NCI-H774 (cell line): ENCODE data around the gene MYL9.
"Not testable (repeated sequence)": the region's sequence is repeated elsewhere in the genome, so short reads cannot be mapped to it uniquely, and the experiment has no call there.

Source experiments
- DNase-seq: peaks from one replicate; lab custom pipeline; 2025; lab: John Stamatoyannopoulos, UW

The MYL9 gene

DNA sequence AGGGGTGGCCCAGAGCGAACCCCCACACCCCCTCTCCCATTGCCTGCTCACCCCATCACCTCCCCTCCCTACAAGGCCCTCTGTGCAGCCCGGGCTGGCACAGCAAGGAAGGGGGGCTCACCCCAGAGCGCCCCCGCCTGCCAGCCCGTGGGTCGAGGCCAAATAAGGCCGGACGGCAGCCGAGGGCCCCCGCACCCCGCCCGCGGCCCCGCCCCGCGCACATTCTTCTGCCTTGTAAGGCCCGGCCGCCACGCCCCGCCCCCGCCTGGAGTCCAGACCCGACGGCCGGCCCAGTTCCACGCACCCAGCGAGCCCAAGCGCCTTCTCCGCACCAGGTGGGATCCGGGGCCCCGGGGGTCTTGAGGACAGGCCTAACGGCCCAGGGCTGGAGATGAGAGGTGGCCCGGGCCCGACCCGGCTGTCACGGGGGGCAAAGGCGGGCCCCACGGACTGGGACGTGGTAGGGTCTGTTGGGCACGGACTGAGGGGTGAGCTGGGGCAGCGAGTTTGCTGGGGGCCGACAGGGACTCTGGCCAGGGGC lies at the start of gene MYL9:
Gene MYL9, plus strand, starts transcription at position 293 of the 541 bp plus-strand sequence. CDS start 3,366 bp downstream, outside the sequence.
- DNase-seq: no peak

DNA sequence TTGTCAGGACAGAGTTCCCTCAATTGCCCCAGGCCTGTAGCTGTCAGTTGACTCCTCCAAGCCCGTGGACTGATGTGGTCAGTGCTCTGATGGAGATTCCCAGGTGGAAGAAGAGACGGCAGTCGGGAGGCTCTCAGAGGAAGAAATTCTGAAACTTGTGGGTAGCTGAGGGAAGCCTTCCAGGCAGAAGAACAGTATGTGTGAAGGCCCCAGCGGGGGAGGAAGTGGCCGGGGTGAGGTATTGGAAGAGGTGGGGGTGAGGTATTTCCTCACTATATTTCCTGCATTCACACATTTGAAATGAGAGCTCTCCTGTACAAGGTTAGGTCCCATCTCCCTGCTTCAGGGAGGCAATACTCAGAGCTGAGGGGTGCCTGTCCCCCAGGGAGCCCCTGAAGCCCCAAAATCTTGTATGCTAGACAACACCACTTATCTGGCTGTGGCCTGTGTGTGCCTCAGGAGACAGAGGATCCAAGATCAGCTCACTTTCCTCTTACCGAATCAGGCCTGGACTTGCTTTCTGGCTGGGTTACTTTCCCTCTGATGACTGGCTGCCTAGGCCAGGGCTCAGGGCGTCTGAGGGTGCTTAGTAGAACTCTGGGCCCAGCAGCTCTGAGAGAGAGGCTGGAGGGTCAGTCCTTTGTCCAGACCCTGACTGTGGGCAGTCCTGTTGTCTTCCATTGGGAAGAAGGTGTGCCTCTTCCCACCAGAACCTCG lies 49.3 kb upstream of the MYL9 start:
- DNase-seq: no peak

DNA sequence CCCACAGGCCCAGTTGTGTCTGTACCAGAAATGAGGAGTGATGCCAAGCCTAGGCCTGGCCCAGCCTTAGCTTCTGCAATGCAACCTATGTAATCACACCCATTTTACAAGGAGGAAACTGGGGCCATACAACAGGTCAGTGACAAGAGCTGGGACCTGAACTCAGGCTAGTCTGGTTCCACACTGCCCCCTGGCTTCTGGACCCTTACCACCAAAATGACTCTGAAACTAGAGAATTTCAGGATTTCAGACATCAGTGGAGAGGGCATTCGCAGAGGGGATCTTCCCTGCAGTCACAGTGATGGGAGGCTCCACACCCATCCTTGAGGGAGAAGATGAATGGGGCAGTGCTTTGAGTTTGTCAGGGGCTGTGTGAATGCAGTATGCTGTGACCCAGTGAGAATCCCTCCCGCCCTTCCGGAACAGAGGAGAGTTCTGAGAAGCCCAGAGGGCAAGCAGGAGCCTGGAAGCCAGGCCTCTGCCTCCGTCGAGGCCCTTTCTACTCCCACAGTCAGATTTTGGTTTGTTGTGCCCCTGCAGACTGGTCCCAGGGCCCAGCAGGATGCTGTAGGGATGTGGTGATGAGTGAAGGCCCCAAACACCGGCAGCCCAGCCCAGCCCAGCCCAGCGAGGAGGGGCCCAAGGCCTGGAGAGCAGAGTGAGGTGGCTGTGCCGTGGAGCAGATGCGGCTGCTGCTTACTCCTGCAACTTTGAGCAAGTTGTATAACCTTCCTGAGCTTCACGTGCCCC lies 48.1 kb upstream of the MYL9 start:
- no peak for DNase-seq

DNA sequence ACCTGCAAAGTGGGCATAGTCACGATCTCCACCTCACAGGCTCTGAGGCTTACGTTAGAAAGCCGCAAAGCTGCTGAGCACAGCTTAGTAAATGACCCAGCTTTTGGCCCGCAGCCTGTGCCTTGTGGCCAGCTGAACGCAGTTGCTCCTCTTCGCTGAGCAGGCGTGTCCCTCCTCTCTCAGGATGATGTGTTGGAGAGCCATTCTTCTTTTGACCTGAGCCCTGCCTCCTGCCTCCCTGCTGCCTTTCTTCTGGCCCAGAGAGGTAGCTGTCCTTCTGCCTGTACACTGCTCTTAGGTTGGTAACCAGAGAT lies 47.6 kb upstream of the MYL9 start:
- no peak for DNase-seq

DNA sequence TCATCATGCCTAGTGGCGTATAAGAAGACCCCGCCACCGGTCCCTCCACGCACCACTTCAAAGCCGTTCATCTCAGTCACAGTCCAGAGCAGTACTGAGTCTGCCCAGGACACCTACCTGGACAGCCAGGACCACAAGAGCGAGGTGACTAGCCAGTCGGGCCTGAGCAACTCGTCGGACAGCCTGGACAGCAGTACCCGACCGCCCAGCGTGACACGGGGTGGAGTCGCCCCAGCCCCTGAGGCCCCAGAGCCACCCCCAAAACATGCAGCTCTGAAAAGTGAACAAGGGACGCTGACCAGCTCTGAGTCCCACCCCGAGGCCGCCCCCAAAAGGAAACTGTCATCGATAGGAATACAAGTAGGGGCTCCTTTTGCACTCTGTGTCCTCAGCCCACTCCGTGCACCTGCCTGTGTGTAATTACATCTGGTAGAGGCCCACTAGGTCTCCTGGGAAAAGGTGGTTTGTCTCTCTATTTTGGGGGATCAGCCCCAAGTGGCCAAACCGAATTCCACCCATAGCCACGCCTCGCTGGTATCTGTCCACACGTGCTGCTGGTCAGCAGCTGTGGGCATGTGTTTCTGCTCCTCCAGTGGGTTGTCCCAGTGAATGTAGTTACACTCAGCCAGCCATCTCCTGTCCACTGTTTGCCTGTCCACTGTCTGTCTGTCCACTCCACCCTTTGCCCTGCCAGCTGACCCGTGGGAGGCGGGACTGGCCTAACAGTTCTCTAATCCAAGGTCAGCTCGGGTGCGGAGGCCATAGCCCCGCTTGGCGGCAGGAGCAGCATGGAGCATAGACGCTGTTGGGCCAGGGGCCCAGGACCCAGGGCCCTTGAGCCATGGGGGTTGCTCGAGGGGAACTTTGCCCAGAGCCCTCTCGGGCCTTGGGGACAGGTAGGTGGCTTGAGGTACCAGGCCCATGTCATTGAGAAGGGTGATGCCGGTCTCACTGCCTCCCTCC lies 44.3 kb upstream of the MYL9 start:
- DNase-seq: no peak

DNA sequence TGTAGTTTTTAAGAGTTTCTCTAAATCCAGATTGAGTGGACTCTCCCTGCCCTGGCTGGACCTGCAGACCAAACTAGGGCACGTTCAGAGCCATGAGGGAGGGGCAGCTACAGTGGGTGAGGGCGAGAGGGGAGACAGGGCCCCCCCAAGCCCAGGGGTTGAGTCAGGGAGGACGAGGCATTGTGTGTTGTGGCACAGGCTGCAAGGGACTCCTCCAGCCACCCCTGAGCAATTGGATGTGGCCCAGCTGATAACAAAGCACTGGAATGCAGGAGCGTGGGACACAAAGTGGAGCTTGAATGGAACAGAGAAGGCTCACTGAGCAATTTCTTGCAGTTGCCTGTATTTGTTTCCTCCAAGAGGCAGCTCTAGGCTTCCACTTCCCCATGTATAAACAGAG lies 43.5 kb upstream of the MYL9 start:
- no peak for DNase-seq

DNA sequence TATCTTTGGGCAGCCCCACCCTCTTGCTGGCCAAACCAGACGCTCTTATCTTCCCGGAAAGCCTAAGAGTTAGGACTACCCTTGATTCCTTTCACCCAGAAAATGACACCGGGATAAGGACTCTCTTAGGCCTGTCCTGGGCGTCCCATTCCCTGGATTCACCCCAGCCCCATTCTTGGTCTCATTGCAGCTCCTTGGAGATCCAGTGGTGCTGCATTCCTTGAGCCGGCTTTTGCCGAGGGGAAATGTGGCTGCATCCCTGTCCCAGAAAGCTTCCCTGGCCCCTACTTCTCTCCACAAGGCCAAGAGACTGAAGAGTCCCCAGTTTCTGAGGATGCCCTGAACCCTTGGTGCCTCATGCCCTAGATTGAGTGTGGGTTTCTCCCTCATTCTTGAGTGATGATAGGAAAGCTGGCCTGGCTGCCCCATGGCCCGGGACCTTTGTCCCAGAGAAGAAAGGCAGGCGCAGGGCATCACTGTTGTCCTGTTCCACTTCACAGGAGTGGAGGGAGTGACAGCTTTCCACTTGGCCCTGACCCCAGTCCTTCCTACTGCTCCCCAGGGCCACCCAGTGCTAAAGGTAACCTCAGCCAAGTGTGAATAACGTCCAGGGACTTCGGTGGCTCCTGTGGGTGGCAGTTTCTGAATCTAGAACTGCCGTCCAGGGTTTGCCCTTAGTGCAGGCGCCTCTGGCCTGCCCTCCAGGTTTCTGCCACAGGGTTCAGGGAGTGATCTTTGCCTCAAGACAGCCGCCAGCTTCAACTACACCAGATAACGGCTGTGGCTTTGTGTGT lies 42.7 kb upstream of the MYL9 start:
- no peak for DNase-seq

DNA sequence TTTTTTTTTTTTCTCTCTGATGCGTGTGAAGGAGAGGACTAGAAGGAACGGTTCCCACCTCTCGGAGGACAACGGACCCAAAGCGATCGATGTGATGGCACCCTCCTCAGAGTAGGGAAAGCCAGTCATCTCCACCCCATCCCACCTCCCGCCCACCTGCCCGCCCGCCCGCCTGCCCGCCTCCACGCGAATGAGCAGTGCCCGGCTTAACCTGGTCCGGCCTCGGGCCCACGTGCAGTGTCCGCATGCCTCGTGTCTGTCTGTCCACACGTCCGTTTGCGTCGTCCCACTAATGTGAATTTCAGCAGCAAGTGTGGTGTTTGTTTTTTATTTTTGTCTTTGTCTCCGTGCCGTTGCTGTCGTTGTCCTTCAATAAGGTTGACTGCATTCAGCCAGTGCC lies 42.1 kb upstream of the MYL9 start:
- no peak for DNase-seq

DNA sequence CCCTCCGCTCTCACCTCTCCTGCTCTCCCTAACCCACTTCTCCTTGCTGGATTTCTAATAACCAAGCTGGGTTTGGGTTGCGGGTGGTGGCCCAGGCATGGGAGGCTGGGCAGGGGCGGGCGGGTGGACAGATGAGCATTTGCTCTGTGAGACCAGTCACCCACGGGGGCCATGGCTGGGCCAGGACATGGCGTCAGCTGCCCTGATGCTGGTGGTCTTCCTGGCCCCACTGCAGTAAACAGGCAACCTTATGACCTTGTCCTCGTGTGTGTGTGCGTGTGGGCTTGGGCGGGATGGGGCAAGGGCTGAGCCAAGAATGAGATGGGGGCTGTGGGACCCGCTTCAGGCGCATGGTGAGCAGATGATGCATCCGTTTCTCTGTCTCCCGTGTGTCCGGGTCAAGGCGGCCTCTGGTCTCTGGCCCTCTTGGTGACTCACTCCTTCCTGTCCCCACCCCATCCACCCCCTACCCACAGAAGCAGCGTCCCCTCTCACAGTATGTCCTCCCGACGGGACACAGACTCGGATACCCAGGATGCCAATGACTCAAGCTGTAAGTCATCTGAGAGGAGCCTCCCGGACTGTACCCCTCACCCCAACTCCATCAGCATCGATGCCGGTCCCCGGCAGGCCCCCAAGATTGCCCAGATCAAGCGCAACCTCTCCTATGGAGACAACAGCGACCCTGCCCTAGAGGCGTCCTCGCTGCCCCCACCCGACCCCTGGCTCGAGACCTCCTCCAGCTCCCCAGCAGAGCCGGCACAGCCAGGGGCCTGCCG lies 41.4 kb upstream of the MYL9 start:
- DNase-seq: no peak

DNA sequence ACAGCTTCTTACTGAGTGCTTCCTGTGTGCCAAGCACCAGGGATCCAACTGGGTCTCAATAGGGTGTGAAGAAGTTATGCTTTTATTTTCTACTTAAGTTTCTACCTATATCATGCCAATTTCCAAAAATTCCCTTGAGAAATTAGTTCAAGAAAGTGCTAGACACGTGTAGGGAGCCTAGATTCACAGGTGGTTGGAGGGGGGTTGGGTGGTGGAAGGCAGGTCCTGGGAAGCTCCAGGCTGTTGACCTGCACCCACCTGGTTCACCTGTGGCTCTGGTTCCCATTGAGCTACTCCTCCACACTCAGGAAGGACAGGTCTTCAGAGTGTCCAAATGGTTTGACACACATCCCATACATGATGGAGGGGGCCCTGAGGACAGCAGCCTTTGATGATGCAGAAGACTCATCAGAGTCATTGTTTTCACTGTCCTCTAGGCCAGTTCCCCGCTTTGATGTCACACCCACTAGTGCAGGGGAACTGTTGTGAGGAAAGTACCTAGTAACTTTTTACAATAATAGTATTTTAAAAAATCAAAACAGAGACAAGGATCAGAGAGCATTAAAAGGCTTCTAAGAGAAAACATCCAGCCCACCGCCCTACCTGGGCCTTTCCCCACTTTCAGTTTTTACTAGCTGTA lies 39.8 kb upstream of the MYL9 start:
- no peak for DNase-seq

DNA sequence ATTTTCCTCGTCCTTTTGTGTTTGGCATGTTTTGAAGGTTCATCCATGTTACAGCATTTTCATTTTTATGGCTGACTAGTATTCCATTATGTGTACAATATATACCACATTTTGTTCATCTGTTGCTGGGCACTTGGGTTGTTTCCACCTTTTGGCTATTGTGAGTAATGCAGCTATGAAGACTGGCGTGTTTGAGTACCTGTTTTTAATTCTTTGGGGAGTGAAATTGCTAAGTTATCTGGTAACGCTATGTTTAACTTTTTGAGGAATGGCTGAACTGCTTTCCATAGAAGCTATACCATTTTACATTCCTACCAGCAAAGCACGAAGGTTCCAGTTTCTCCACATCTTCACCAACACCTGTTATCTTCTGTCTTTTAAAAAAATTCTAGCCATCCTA lies 37.0 kb upstream of the MYL9 start:
- DNase-seq: no peak

DNA sequence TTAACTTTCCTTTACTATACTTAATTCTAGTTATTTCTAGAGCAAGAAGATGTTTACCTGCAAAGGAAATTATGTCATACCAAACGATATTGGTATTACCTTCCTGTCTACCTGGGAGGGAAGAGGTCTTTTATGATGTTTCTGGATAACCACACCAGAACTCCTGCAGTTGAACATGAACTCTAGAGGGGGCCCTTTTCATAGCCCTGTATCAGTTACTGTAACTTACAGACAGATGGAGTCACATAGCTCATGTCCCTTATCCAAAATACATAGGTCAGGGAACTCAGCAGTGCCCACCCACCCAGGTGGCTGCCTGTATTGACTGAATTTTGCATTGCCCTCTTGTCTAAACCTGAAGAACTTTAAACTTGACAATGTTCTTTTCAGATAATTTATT lies 35.1 kb upstream of the MYL9 start:
- DNase-seq: no peak

DNA sequence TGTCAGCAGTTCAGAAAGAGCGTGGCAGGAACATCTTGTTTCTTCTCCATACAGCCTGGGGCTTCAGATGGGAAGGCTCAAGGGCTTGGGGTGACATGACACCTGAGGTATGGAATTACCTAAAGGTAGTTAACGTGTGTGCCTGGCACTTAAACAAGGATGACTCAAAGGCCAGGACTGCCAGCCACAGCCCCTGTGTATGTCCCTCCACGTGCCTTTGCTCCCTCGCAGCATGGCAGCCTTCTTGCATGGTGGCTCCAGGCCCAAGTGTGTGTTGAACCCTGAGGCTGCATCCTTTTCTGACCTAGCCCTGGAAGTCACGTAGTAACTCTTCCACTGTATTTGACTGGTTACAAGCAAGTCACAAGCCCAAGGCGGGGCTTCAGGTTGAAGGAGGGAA lies 33.6 kb upstream of the MYL9 start:
- DNase-seq: no peak

DNA sequence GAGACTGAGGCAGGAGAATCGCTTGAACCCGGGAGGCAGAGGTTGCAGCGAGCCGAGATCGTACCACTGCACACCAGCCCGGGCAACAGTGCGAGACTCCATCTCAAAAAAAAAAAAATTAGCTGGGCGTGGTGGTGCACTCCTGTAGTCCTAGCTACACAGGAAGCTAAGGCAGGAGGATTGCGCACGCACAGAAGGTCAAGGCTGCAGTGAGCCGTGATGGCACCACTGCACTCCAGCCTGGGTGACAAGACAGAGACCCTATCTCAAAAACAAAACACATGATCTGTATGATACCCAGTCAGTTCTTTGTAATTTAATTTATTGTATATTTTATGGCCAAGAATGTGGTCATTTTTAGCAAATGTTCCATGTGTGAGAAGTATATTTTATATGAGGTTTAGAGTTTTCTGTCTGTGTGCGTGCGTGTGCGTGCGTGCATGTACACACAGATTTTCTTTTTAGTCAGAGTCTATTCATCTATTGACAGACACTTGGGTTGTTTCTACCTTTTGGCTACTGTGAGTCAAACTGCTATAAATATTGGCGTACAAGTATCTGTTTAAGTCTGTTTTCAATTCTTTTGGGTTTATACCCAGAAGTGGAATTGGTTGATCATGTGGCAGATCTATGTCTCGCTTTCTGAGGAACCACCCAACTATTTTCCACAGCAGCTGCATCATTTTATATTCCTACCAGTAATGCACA lies 22.2 kb upstream of the MYL9 start:
- no peak for DNase-seq

DNA sequence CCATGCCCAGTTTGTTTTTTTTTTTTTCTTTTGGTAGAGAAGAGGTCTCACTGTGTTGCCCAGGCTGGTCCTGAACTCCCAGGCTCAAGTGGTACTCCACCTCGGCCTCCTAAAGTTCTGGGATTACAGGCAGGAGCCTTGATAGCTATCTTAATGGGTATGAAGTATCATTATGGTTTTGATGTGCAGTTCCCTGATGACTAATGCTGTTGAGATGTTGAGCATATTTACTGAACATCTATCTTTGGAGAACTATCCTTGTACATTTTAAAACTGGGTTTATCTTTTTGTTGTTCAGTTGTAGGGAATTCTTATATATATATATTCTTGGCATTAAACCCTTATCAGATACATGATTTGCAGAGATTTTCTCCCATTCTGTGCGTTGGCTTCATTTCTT lies 21.4 kb upstream of the MYL9 start:
- DNase-seq: no peak

DNA sequence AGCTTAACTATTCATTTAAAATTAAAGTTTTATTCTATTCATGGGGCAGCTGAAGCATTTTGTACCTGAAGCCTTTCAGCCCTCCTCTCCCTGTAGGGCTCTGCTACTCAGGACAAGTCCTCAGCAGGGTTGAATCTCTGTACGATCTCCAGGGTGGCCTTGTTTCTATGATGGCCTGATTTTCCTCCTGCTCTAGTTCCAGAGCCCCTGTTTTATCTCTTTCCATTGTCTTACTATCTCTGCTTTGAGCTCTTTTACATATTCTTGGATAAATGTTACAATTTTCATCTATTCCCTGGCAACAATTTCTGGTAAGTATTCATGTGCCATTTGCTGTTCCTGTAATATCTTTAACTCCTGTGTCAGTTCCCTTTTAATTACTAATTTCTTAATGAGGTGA lies 19.8 kb upstream of the MYL9 start:
- no peak for DNase-seq

DNA sequence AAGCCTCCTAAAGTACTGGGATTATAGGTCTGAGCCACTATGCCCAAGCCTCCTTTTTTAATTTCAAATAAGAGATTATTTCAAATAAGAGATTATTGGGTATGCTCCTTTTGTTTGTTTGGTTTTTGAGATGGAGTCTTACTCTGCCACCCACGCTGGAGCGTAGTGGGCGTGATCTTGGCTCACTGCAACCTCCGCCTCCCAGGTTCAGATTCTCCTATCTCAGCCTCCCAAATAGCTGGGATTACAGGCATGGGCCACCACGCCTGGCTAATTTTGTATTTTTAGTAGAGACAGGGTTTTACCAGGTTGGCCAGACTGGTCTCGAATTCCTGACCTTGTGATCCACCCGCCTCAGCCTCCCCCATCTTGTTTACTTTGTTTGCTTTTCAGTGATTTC lies 18.9 kb upstream of the MYL9 start:
- not testable (repeated sequence) for DNase-seq

DNA sequence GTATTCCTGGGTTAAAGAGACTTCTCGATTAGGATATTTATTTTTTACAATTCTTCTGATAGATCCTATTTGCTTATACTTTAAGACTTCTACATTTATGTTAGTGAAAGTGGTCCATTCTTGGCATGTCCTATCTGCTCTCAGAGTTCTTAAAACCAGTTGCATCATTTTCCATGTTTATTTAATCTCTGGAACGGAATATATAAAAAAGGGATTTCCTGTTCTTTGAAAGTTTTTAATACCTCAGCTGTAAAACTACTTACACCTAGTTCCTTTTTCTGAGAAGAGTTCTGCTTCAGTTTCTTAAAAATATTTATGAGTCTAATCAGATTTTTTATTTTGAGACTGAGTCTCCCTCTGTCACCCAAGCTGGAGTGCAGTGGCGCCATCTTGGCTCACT lies 18.0 kb upstream of the MYL9 start:
- DNase-seq: no peak

DNA sequence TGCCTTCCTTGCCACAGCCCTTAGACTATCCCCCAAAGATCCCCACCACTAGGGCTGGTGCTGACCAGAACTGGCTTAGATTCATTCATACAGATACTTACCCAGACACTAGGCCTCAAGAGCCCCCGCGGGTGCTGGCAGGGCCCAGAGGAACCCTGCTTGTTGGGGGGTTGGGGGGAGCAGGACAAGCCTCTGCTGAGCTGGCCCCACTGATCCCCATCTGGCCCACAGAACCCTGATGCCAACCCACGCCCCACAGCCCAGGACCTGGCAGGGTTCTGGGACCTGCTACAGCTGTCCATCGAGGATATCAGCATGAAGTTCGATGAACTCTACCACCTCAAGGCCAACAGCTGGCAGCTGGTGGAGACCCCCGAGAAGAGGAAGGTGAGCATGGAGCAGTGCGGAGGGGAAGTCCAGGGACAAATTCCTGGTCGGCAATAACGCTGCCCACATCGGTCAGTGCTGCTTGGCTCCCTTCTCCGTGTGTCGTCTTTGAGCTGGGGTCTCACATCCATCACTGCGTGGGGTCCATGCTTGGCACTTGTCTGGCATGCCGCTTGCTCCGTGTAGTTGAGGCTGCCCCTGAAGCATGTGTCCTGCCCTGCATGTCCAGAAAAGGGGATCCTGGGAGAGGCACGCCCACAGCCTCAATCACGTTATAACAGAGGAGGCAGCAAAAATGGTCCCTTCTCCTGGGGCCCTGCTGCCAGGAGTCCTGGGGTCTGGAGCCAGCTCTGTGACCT lies 15.5 kb upstream of the MYL9 start:
- DNase-seq: no peak
